GM21717 (cell line): ENCODE results near the gene C1QB.
"Not testable (repeated sequence)": the region's sequence is repeated elsewhere in the genome, so short reads cannot be mapped to it uniquely, and the experiment has no call there.

Experiments used
- ATAC-seq: cut with Tn5 transposase; IDR thresholded peaks from one replicate; pipeline ENCODE4 v1.9.1; 2021; ENCODE audit warnings: mild to moderate bottlenecking, moderate library complexity; ENCODE audit not compliant: unreplicated experiment

C1QB gene

GRCh38 chr1:22691031-22691753 lies 38.2 kb downstream of the C1QB start:
- no peak for ATAC-seq

- no peak for ATAC-seq
These were observed 41.1 kb downstream of the C1QB start for GRCh38 chr1:22694172-22694571.

- ATAC-seq: no peak
These were observed 43.6 kb downstream of the C1QB start for GRCh38 chr1:22696610-22697009.

- ATAC-seq: no peak
These were observed 44.9 kb downstream of the C1QB start for GRCh38 chr1:22697980-22698379.

GRCh38 chr1:22699681-22700520 lies 46.9 kb downstream of the C1QB start:
- ATAC-seq: no peak

GRCh38 chr1:22702296-22703085 lies 49.5 kb downstream of the C1QB start:
- ATAC-seq: no peak

GRCh38 chr1:22704440-22705067 lies 51.5 kb downstream of the C1QB start:
- no peak for ATAC-seq

- ATAC-seq: no peak
These were observed 52.5 kb downstream of the C1QB start for GRCh38 chr1:22705586-22705985.

GRCh38 chr1:22706100-22706499 lies 53.1 kb downstream of the C1QB start:
- not testable (repeated sequence) for ATAC-seq

GRCh38 chr1:22708777-22709176 lies 55.7 kb downstream of the C1QB start:
- ATAC-seq: no peak

GRCh38 chr1:22709227-22709626 lies 56.2 kb downstream of the C1QB start:
- ATAC-seq: no peak

- ATAC-seq: no peak
These were observed 57.1 kb downstream of the C1QB start for GRCh38 chr1:22709891-22710700.

GRCh38 chr1:22710701-22711049 lies 57.6 kb downstream of the C1QB start, which contains the start of gene EPHB2:
Gene EPHB2 (plus strand): TSS chr1:22710839. CDS start chr1:22710983, 144 bp downstream.
- no peak for ATAC-seq

GRCh38 chr1:22711071-22711470 lies 58.0 kb downstream of the C1QB start:
- ATAC-seq: no peak
